MM.1S (cell line): ENCODE results near the gene NTN4.

ENCODE experiments used
- CTCF ChIP-seq: fragments of 300-600 bp; sonication (generic); IDR thresholded peaks from 2 replicates; pipeline ENCODE4 v1.5.1; 2016; ENCODE audit warnings: antibody characterized with exemption, low read length, mixed read lengths
- EZH2 ChIP-seq: fragments of 300-600 bp; sonication (generic); optimal IDR thresholded peaks from 2 replicates; pipeline ENCODE3; 2017; ENCODE audit warnings: low read depth, mild to moderate bottlenecking, antibody characterized with exemption, low read length, mixed read lengths
- EZH2phosphoT487 ChIP-seq: fragments of 300-600 bp; sonication (generic); IDR thresholded peaks from 2 replicates; pipeline ENCODE4 v1.6.1; 2018; ENCODE audit warnings: antibody characterized with exemption, low read length

- TF ChIP-seq CTCF: no peak
- TF ChIP-seq EZH2: no peak
- TF ChIP-seq EZH2phosphoT487: no peak
These were observed 17.6 kb upstream of the NTN4 start for GRCh38 chr12:95808146-95808545.
